HG03469 (cell line): ENCODE measurements around the gene FMO5.
"Not testable (repeated sequence)": the region's sequence is repeated elsewhere in the genome, so short reads cannot be mapped to it uniquely, and the experiment has no call there.

Source experiments
- ATAC-seq: cut with Tn5 transposase; IDR thresholded peaks from one replicate; pipeline ENCODE4 v1.9.1; 2021; ENCODE audit warnings: mild to moderate bottlenecking, moderate library complexity, moderate number of reproducible peaks; ENCODE audit not compliant: unreplicated experiment

FMO5 gene

DNA sequence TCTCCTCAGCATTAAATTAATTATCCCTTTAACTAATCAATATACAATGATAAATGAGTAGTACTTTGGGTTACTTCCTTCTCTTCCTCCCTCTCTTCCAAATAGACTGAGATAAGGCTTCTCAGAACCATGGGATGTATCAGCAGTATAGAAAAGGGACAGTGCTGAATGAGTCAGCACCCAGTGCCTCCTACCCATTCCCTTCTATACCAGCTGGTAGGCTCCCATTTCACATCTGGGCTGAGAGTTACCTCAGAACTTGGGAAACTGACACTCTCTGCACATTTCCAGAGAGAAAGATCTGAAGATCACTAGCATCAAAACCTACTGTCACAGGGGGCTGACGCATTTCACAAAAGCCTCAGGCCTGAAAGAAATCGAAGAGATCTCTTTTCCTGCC lies 68.0 kb downstream of the FMO5 start:
- not testable (repeated sequence) for ATAC-seq

DNA sequence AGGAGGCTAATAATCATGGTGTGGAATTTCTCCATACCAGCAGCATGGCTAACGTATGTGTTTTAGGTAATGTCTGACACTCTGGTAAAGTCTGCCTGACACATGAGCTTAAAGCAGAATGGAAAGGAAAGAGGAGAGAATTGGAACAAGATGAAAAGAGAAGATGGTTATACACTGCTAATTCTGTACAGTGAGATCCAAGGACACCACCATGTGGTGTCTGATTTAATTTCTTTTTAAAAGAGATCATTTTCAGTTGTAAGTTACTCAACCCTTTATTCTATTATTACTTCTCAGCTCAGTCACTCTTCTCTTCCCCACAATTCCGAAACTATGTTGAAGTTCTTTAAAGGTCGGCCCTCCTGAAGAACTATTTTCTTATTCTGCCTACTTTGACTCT lies 68.5 kb downstream of the FMO5 start:
- ATAC-seq, result no peak

DNA sequence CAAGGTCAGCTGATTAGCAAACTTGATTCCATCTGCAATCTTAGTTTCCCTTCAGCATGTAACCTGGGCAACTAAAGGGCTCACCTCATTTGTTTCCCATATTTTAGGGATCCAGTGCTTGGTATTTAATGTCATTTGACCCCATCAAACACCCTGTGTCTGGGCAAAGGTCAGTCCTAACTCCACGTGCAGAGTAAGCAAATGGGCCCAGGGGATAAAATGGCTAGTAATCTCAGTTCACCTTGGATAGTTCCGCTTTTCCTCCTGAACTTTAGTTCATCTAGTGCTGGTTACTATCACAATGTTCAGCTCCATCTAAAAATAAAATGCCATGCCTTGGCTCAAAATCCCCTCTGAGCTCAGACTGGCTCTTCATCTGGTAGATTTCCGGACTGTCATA lies 72.4 kb downstream of the FMO5 start:
- no peak for ATAC-seq

DNA sequence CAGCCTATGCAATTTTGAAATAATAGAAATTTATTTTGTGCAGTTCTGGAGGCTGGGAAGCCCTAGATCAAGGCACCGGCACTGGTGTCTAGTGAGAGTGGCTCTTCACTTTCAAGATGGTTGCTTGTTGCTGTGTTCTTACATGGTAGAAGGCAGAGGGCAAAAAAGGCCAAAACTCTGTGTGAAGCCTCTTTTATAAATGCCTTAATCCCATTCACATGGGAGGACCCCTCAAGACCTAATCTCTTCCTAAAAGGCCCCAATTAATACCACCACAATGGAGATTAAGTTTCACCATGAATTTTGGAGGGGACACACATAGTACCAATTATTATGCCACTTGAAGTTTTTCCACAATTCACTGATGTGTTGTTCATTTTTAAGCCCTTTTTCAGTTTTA lies 73.9 kb downstream of the FMO5 start:
- no peak for ATAC-seq

DNA sequence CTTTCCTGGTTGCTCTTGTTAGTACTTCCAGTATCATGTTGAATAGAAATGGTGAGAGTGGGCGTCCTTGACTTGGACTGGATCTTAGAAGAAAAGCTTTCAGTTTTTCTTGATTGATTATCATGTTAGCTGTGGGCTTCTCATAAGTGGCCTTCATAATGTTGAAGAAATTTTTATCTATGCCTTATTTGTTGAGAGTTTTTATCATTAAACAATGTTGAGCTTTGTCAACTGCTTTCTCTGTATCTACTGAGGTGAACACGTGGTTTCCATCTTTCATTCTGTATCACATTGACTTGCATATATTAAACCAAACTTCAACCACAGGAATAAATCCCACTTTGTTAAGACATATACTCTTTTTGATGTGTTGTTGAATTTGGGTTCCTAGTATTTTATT lies 82.3 kb downstream of the FMO5 start:
- no peak for ATAC-seq
